H1 (cell line): ENCODE results near the gene SRMS. TPM values are rescaled to one million over a fixed set of nuclear protein-coding genes. Genes with fewer than 3 reads are reported as not detected.

Source experiments
- CTCF ChIA-PET: fragments of 300-600 bp; sonication (Branson Sonifier 250); formaldehyde crosslinking; loops from one replicate; lab custom pipeline; 2021; ENCODE audit not compliant: partially characterized antibody; lab: Charles Lee
- POLR2A ChIA-PET: fragments of 300-600 bp; sonication (Branson Sonifier 250); formaldehyde crosslinking; loops from one replicate; lab custom pipeline; 2021; ENCODE audit warnings: inconsistent platforms; ENCODE audit not compliant: partially characterized antibody; lab: Charles Lee
- DNase-seq, 2 experiments: peaks; one replicate each; pipeline versions ENCODE4 v3.0.0 to v3.0.0-alpha.2; 2010 to 2022; ENCODE audit warnings: low spot score in 2 of 2, low read depth in 1 of 2, mixed read lengths in 1 of 2
- FAIRE-seq: peaks from 2 replicates; lab custom pipeline; 2011; peaks lifted over from hg19 to GRCh38; lab: Jason Lieb, UNC
- H2AFZ ChIP-seq: 2 replicates; pipeline ENCODE4 v1.8.1; 2012; ENCODE audit warnings: low read length, inconsistent platforms
- H2AK5ac ChIP-seq: 2 replicates; pipeline ENCODE4 v1.6.1; 2013; ENCODE audit warnings: low read depth, low read length
- H2BK120ac ChIP-seq: replicated peaks from 2 replicates; pipeline ENCODE3; 2013; ENCODE audit warnings: low read depth, low read length, inconsistent platforms
- H2BK12ac ChIP-seq: 2 replicates; pipeline ENCODE4 v1.6.1; 2013; ENCODE audit warnings: low read depth, low read length
- H2BK15ac ChIP-seq: 2 replicates; pipeline ENCODE4 v1.6.1; 2013; ENCODE audit warnings: low read length
- H2BK20ac ChIP-seq: 2 replicates; pipeline ENCODE4 v1.6.1; 2013; ENCODE audit warnings: low read length
- H2BK5ac ChIP-seq: 2 replicates; pipeline ENCODE4 v1.6.1; 2013; ENCODE audit warnings: low read depth, low read length
- H3K14ac ChIP-seq: 2 replicates; pipeline ENCODE4 v1.6.1; 2013; ENCODE audit warnings: inconsistent platforms; ENCODE audit not compliant: insufficient read length
- H3K18ac ChIP-seq: 2 replicates; pipeline ENCODE4 v1.6.1; 2013; ENCODE audit warnings: low read length; ENCODE audit errors: extremely low read depth
- H3K23ac ChIP-seq: 2 replicates; pipeline ENCODE4 v1.6.1; 2013; ENCODE audit warnings: inconsistent platforms; ENCODE audit not compliant: insufficient read length
- H3K23me2 ChIP-seq: 2 replicates; pipeline ENCODE4 v1.6.1; 2013; ENCODE audit warnings: low read depth, low read length
- H3K27ac ChIP-seq: 2 replicates; pipeline ENCODE4 v1.6.1; 2011; ENCODE audit warnings: low read depth, low read length, inconsistent platforms
- H3K27me3 ChIP-seq, 4 experiments: replicated peaks in 1 of 4; 1 replicate in 1 of 4; 2 replicates in 3 of 4; pipeline versions ENCODE4 v1.6.1 to v1.8.1; 2011 to 2013; ENCODE audit warnings: low read length in 3 of 4, mild to moderate bottlenecking in 3 of 4, inconsistent platforms in 2 of 4, mixed read lengths in 2 of 4, moderate library complexity in 1 of 4; ENCODE audit not compliant: control insufficient read depth in 3 of 4, insufficient read depth in 3 of 4; ENCODE audit errors: extremely low read depth in 1 of 4
- H3K36me3 ChIP-seq, 4 experiments: 2 replicates each; pipeline versions ENCODE4 v1.6.1 to v1.8.1; 2011 to 2013; ENCODE audit warnings: mild to moderate bottlenecking in 4 of 4, low read length in 3 of 4, moderate library complexity in 2 of 4, control low read depth in 1 of 4, inconsistent platforms in 1 of 4; ENCODE audit not compliant: insufficient read depth in 4 of 4, control insufficient read depth in 2 of 4
- H3K4ac ChIP-seq: replicated peaks from 2 replicates; pipeline ENCODE3; 2013; ENCODE audit warnings: low read length, low read depth, mixed read lengths, inconsistent platforms; ENCODE audit not compliant: insufficient read length
- H3K4me1 ChIP-seq, 4 experiments: replicated peaks in 1 of 4; 1 replicate in 1 of 4; 2 replicates in 3 of 4; pipeline versions ENCODE4 v1.6.1 to v1.8.1; 2011 to 2013; ENCODE audit warnings: low read length in 3 of 4, inconsistent platforms in 2 of 4, mixed read lengths in 1 of 4; ENCODE audit not compliant: insufficient read depth in 4 of 4, control insufficient read depth in 3 of 4
- H3K4me2 ChIP-seq, 2 experiments: 2 replicates each; pipeline versions ENCODE4 v1.6.1 to v1.8.1; 2011 to 2013; ENCODE audit warnings: low read depth in 2 of 2, low read length in 2 of 2, control low read depth in 1 of 2, inconsistent platforms in 1 of 2, mild to moderate bottlenecking in 1 of 2; ENCODE audit not compliant: insufficient read depth in 1 of 2
- H3K4me3 ChIP-seq, 4 experiments: fragments of 200-600, 300-600 bp in 1 of 4; sonication (generic), shearing (Covaris generic), sonication (Bioruptor Twin) in 1 of 4; 2 replicates each; pipeline versions ENCODE4 v1.5.1 to v1.8.1; 2011 to 2016; ENCODE audit warnings: low read length in 4 of 4, low read depth in 3 of 4, control low read depth in 2 of 4, inconsistent platforms in 2 of 4, mild to moderate bottlenecking in 2 of 4, mixed read lengths in 1 of 4, moderate library complexity in 1 of 4; ENCODE audit not compliant: insufficient read depth in 2 of 4; ENCODE audit errors: extremely low read depth in 1 of 4
- H3K56ac ChIP-seq: replicated peaks from 2 replicates; pipeline ENCODE3; 2013; ENCODE audit warnings: low read depth, mild to moderate bottlenecking, mixed read lengths, low read length, inconsistent platforms; ENCODE audit not compliant: insufficient read length
- H3K79me1 ChIP-seq: 2 replicates; pipeline ENCODE4 v1.6.1; 2013; ENCODE audit warnings: low read depth, low read length, control low read depth
- H3K79me2 ChIP-seq, 2 experiments: 2 replicates each; pipeline versions ENCODE4 v1.6.1 to v1.8.1; 2012 to 2013; ENCODE audit warnings: low read length in 2 of 2, mild to moderate bottlenecking in 2 of 2, inconsistent platforms in 1 of 2; ENCODE audit not compliant: insufficient read depth in 2 of 2, control insufficient read depth in 1 of 2
- H3K9ac ChIP-seq, 4 experiments: replicated peaks in 1 of 4; 1 replicate in 1 of 4; 2 replicates in 3 of 4; pipeline versions ENCODE4 v1.6.1 to v1.8.1; 2011 to 2013; ENCODE audit warnings: low read depth in 3 of 4, low read length in 3 of 4, control low read depth in 2 of 4, mild to moderate bottlenecking in 2 of 4, moderate library complexity in 2 of 4, inconsistent platforms in 1 of 4; ENCODE audit errors: extremely low read depth in 1 of 4
- H3K9me3 ChIP-seq, 2 experiments: 2 replicates each; pipeline versions ENCODE4 v1.6.1 to v1.8.1; 2012 to 2013; ENCODE audit warnings: mild to moderate bottlenecking in 2 of 2, moderate library complexity in 2 of 2, control low read depth in 1 of 2, inconsistent platforms in 1 of 2, low read depth in 1 of 2, low read length in 1 of 2, mixed read lengths in 1 of 2; ENCODE audit not compliant: insufficient read depth in 2 of 2
- H4K20me1 ChIP-seq, 2 experiments: replicated peaks in 1 of 2; 2 replicates each; pipeline versions ENCODE3 to v1.8.1; 2011 to 2013; ENCODE audit warnings: inconsistent platforms in 2 of 2, low read length in 2 of 2, mild to moderate bottlenecking in 1 of 2; ENCODE audit not compliant: insufficient read depth in 2 of 2, control insufficient read depth in 1 of 2
- H4K5ac ChIP-seq: 2 replicates; pipeline ENCODE4 v1.6.1; 2013; ENCODE audit warnings: low read length, low read depth, mixed read lengths, inconsistent platforms; ENCODE audit not compliant: insufficient read length
- H4K8ac ChIP-seq: 2 replicates; pipeline ENCODE4 v1.8.0; 2013; ENCODE audit warnings: mild to moderate bottlenecking, moderate library complexity, low read length, inconsistent platforms; ENCODE audit not compliant: insufficient read depth; ENCODE audit errors: extremely low read depth
- H4K91ac ChIP-seq: replicated peaks from 2 replicates; pipeline ENCODE3; 2013; ENCODE audit warnings: low read length, mixed read lengths, inconsistent platforms; ENCODE audit not compliant: insufficient read length
- CBX5 ChIP-seq: fragments of 300-800, 300-1000 bp; sonication (generic); IDR thresholded peaks from 2 replicates; pipeline ENCODE4 v1.7.1; 2016; ENCODE audit warnings: antibody characterized with exemption, low read length, low read depth
- CREB1 ChIP-seq: IDR thresholded peaks from 2 replicates; pipeline ENCODE4 v1.6.1; 2012; ENCODE audit warnings: inconsistent platforms
- RAD21 ChIP-seq, 2 experiments: IDR thresholded peaks in 1 of 2; conservative IDR thresholded peaks in 1 of 2; 2 replicates each; pipeline ENCODE4 v1.6.1; 2011; ENCODE audit warnings: low read depth in 2 of 2, low read length in 2 of 2, improper control_type of control experiment in 1 of 2, inconsistent platforms in 1 of 2, mild to moderate bottlenecking in 1 of 2, moderate library complexity in 1 of 2
- RBBP5 ChIP-seq: IDR thresholded peaks from 2 replicates; pipeline ENCODE4 v1.7.1; 2012; ENCODE audit warnings: low read depth, mild to moderate bottlenecking, inconsistent platforms, low read length, moderate library complexity, borderline replicate concordance
- SIRT6 ChIP-seq: IDR thresholded peaks from one replicate; pipeline ENCODE4 v1.7.1; 2012; ENCODE audit warnings: low read length, inconsistent platforms
- SRF ChIP-seq: IDR thresholded peaks from 2 replicates; pipeline ENCODE4 v1.6.1; 2011; ENCODE audit warnings: mild to moderate bottlenecking, low read depth, low read length, moderate library complexity
- TAF7 ChIP-seq: optimal IDR thresholded peaks from 2 replicates; pipeline ENCODE3; 2011; ENCODE audit warnings: low read depth, mild to moderate bottlenecking, inconsistent platforms, low read length, moderate library complexity, borderline replicate concordance
- ZNF274 ChIP-seq: IDR thresholded peaks from 2 replicates; pipeline ENCODE4 v1.7.0; 2012; ENCODE audit warnings: low read length, borderline replicate concordance; ENCODE audit errors: extremely low read depth
- WGBS, 2 experiments: shearing (Covaris generic) in 1 of 2; methylation state at CpG; one replicate each; pipeline versions ENCODE4 v1.1.6 to v1.1.7; 2013 to 2015; ENCODE audit warnings: low lambda C conversion rate in 2 of 2, mixed read lengths in 2 of 2, inconsistent platforms in 1 of 2, low coverage in 1 of 2, missing lambda C conversion rate in 1 of 2; ENCODE audit not compliant: insufficient replicate concordance in 2 of 2, insufficient coverage in 1 of 2, insufficient read length in 1 of 2; ENCODE audit errors: extremely low coverage in 1 of 2, missing lambda C conversion rate in 1 of 2; 5-methylcytosine and 5-hydroxymethylcytosine counted together
- polyA plus RNA-seq, 7 experiments: library from polyadenylated mRNA; depleted of rRNA in 3 of 7; stranded (reverse) in 5 of 7; unstranded in 2 of 7; fragments of >200 nt in 5 of 7; fragments of 200-250 nt in 2 of 7; gene quantifications; 1 replicate in 5 of 7; 2 replicates in 1 of 7; 4 replicates in 1 of 7; pipeline versions ENCODE4 v1.2.1 to v1.2.3, GENCODE V29; 2011 to 2013; ENCODE audit warnings: missing spikeins in 2 of 7, mixed read lengths in 2 of 7
- total RNA-seq: library from RNA; stranded (reverse); fragmentation: NEBNext Ultra II Directional; extraction: Animal tissue kit (Norgen Biotek cat#: 25700); gene quantifications from 2 replicates; pipeline ENCODE4 v1.2.1, GENCODE V29; 2021

The SRMS gene
- total and polyA plus RNA-seq, 2 of the 8 experiments (the other 6 are each of a cell fraction or from before 2014, with no cell fraction given), result 0.39 to 0.76 TPM

DNA sequence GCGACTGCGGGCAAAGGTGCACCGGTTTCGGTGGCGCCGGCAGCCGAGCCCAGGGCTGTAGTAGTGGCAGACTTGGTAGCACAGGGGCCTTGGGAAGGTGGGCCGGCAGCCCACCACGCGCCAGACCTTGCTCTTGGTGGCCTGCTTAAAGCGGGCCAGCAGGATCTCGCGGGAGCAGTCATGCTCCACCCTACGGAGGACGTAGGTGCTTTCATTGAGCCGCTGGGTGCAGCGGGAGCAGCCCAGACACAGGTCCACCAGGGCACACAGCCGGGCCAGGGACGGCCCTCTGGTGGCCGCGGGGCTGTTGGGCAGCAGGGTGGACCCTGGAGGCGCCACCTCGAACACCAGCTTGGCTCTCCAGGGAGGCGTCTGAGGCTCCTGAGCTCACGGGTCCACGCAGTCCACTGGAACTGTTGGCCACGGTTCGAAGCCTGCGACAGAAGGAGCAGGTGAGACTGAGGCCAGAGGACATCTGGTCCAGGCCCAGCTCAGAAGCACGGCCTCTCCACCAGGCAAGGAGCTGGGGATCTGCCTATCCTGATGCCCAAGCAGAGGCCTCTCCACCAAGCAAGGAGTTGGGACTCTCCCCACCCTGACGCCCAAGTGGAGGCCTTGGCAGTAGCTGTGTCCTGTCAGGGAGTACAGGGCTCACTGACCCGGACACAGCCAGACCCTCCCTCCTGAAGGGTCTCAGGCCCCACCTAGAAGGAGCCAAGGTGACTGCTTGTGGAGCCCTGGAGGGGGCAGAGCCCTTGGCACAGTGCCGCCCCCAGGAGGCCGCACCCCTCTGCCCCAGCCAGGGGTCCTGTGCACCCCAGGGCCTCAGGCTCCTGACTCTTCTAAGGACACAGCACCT is 25.5 kb upstream of the SRMS start:
- Histone ChIP-seq H3K79me1 (no peaks in the 10 kb centered on the region), H3K9me3 (no peaks in the 10 kb centered on the region), H2BK5ac (no peak overlapping the region), H3K23ac (no peak overlapping the region), H3K4ac (peak overlapping the region; percentile 32), H4K5ac (no peak overlapping the region), H4K91ac (peak overlapping the region; percentile 42), H3K14ac (no peak overlapping the region), H2BK20ac (no peak overlapping the region), H2AK5ac (no peak overlapping the region), H3K4me2 (peak overlapping the region; percentile 63 to 95), H3K4me3 (peak overlapping the region; percentile 5 to 77 (median 48); a peak in 6 of 8 replicates), H3K4me1 (peaks cover 0 to 6% (median 6%) of the 10 kb centered on the region in 4 experiments; a peak in 6 of 7 replicates), H3K36me3 (no peaks in the 10 kb centered on the region), H4K20me1 (peaks cover 0 to 3% of the 10 kb centered on the region in 2 experiments), H2BK120ac (no peak overlapping the region), H3K27ac (no peak overlapping the region), H3K27me3 (no peaks in the 10 kb centered on the region; a peak in 1 of 7 replicates), H3K56ac (no peak overlapping the region), H3K9ac (peak overlapping the region in 1 of 4 experiments; percentile 46; a peak in 1 of 7 replicates), H2AFZ (no peak overlapping the region), H3K79me2 (no peaks in the 10 kb centered on the region), H4K8ac (peak overlapping the region; percentile 68), H3K23me2 (no peaks in the 10 kb centered on the region; the same call in 1 of the 2 replicates), H3K18ac (no peak overlapping the region), H2BK15ac (no peak overlapping the region), H2BK12ac (no peak overlapping the region)
- DNase-seq, result no peak
- CTCF ChIA-PET, result interaction anchor here (0.7 to 3.2 kb wide), 12 partner anchors 10 to 127 kb away, joined by 3 to 20 read pairs (median 4); partner anchors contain the start of gene PTK6
- POLR2A ChIA-PET, result interaction anchor here (1.6 to 3.0 kb wide), 2 partner anchors 8 to 13 kb away, joined by 5 to 12 read pairs; no protein-coding TSS in a partner anchor
- WGBS, 2 experiments, result 84% methylated on average over 33 of the region's 34 CpGs; no CpG with 5 or more reads in 1 of the 2 experiments
- FAIRE-seq, result no peak
- TF ChIP-seq RAD21 (IDR thresholded peaks at IDR 0.05 in 1 of 2, conservative IDR thresholded peaks at IDR 0.05 in 1 of 2; ENCODE audit: low read depth in 2 of 2, low read length in 2 of 2) (peak; percentile 11 to 34; a peak in 2 of 4 replicates), CREB1 (no peak), RBBP5 (no peak), SRF (no peak), ZNF274 (no peak), SIRT6 (no peak), CBX5 (no peak), TAF7 (no peak)
